Measurements from ENCODE around the gene PSG3.

DNA sequence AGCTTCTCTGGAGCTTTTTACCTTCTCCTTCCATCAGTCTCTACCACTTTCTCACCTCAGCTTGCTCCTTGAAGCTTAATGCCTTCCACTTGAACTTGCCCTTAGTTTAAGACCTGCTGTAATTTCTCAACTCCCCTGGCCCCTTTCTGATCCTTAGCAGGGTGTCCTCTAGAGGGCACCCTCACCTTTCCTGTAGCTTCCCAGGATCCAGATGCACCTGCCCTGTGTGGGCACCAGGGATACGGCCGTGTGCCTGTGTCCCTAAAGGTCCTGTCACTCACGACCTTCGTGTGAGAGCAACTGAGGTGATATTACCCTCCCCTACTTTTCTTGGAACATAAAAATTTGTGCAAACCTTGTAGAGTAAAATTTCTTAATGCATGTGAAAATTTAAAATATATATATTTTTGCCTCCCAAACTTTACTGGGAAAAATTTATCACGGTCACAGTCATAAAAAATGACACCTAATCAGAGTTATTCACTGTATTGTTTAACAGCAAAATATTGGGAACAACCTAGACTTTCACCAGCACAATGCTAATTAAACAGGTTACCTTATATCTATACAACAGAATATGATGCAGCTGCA is 46.4 kb downstream of the PSG3 start:
- TF ChIP-seq GATA2 (IDR thresholded peaks at IDR 0.05; ENCODE audit: low read depth, low read length) (no peak), GATA3 (IDR thresholded peaks at IDR 0.05; ENCODE audit: low read depth, low read length) (no peak)
